GM19463 (cell line): ENCODE measurements around the gene TYMS.
A peak's percentile ranks its signal among the peaks of the same experiment; 100 is the strongest.

Experiments
- ATAC-seq: cut with Tn5 transposase; IDR thresholded peaks from one replicate; pipeline ENCODE4 v1.9.1; 2021; ENCODE audit warnings: mild to moderate bottlenecking, moderate library complexity; ENCODE audit not compliant: unreplicated experiment

TYMS gene

DNA sequence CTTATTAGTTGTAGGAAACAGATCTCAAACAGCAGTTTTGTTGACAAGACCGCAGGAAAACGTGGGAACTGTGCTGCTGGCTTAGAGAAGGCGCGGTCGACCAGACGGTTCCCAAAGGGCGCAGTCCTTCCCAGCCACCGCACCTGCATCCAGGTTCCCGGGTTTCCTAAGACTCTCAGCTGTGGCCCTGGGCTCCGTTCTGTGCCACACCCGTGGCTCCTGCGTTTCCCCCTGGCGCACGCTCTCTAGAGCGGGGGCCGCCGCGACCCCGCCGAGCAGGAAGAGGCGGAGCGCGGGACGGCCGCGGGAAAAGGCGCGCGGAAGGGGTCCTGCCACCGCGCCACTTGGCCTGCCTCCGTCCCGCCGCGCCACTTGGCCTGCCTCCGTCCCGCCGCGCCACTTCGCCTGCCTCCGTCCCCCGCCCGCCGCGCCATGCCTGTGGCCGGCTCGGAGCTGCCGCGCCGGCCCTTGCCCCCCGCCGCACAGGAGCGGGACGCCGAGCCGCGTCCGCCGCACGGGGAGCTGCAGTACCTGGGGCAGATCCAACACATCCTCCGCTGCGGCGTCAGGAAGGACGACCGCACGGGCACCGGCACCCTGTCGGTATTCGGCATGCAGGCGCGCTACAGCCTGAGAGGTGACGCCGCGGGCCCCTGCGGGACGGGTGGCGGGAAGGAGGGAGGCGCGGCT lies at the start of gene TYMS:
Gene TYMS (plus strand): TSS at position 343 of the 690 bp plus-strand sequence. CDS start 90 bp downstream, at position 433.
- ATAC-seq = peak; percentile 54

DNA sequence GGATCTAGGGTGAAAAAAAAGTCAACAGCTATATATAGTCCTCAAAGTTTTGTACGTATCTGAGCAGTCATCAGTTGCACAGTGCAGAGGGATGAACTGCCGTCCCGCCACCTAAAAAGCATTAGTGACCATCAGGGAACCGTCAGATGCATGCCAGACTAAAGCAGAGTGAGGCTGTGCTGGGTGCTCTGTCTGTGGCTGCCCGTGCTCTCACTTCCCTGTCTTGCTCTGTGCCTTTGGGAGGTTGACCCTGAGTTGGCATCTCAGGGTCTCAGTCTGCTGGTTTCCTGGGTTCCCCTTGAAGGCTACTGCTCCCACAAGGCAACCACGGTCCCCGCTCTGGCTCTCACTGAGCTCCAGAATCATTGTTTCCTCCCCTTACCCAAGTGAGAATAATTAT lies 49.5 kb upstream of the TYMS start:
- no peak for ATAC-seq

DNA sequence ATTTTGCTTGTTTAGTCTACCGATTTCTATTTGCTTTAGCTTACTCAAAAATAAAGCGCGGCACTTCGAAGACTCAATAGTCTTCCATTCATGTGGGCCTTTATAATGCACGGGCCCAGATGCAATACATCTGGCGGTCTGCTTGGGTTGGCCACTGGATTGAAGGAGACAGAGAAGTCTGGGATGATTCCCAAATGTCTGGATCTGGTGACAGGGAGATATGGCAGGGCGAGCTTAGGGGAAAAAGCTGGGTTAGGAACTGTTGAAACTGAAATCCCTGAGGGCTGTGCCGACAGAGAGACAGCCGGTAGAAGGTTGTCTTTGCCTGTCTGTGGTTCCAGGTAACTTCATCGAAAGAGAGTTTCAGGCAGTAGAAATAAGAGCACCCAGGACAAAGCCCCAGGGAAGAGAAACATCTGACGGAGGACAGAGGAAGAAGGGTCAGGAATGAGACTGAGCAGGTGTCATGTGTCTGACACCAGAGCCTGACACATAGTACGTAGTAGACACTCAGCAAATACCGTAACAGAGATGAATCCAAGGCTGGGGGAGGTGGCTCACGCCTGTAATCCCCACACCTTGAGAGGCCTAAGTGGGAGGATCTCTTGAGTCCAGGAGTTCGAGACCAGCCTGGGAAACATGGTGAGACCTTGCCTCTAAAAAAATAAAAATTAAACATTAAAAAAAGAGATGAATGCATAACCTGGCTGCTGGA lies 47.1 kb upstream of the TYMS start:
- no peak for ATAC-seq

DNA sequence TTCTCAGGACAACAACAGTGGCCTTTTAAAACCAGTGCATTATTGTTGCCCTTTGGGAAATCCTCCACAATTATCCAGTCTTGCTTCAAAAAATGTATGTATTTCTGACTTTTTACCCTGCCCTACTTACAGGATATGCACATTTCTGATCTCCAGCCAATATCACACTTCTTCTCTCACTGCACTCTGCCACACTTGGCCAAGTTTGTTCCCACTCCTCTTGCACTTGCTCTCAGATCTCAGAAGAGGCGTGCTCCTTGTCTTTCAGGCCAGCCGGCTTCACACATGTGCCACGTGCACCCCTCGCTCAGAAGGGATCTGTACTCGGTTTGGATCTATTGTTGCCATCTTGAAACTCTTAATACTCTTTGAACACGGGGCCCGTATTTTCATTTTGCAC lies 45.3 kb upstream of the TYMS start:
- no peak for ATAC-seq

DNA sequence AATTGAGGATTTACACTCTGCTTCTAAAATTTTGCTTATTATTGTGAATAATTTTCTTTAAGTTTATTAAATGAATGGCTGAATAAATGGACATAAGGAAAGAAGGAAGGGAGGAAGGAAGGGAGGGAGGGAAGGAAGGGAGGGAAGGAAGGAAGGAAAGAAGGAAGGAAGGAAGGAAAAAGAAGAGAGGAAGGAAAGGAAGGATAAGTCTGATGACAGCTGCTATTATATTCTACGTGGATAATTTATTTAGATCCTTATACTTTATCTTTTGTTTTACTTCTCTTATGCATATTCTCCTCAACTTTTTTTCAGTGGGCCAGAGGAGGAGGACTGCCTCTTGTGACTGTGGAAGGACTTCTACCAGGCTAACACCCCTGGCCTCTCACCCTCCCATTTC lies 43.3 kb upstream of the TYMS start:
- ATAC-seq = no peak

DNA sequence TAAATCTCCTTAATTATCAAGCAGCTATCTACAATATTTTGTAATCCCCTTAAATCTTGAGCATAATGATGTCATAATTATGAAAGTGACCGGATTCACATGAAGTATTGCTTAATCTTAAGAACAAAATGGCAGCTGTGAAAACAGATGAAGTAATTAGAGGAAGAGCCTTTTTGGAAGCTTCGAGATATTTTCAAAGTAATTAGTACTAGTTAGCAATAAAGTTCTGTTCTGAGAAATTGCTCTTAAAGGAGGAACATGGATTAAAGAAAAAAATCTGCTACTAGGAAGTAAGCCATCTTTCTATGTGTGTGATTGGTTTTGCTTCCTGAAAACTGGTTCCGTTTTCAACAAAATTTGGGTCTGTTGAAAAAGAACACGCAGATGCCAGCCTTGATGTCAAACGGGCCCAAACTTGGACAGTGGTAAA lies 42.3 kb upstream of the TYMS start:
- ATAC-seq = no peak

DNA sequence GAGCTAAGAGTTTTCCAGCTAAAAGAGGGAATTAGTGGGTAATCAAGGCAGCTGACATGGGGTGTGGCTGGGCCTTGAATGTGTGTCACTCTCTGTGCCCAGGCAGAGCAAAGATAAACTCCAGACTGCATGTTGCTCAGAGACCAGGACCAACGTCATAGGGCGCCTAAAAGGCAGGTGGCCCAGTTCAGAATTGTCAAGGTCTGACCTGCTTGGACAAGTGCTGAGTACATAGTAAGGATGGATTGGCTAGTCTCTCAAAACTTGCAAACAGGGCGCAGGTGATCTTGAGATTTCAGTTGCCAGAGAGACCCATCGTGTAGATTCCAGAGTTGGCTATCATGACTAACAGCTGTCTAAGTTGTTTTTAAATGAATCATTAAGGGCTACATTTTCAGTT lies 41.7 kb upstream of the TYMS start:
- ATAC-seq = no peak

DNA sequence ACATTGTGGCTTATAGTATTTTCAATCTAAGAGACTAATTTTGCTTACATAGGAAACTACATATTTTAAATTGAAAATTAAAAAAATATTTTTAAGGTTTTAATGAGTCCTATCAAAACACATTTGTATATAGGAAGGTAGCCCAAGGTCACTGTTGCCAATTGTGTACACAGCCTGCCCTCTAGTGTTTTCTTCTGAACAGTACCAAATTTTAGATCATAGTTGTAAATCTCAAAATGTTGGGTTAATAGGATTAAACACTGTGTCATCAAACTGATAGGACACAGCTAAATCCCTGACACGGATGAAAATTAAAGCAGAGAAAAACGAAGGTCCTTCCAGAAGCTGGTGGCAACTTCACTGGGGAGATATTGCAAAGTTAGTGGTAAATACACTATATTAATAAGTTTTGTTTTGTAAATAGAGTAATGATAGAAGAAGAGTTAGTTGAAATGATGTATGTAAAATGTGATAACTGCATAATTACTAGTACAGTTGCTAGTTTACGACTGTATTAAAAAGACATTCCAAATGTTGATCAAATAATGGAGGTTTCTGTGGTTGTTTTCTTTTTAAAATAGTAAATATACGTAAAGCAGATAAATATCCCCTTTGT lies 41.0 kb upstream of the TYMS start:
- ATAC-seq = peak; percentile 54

DNA sequence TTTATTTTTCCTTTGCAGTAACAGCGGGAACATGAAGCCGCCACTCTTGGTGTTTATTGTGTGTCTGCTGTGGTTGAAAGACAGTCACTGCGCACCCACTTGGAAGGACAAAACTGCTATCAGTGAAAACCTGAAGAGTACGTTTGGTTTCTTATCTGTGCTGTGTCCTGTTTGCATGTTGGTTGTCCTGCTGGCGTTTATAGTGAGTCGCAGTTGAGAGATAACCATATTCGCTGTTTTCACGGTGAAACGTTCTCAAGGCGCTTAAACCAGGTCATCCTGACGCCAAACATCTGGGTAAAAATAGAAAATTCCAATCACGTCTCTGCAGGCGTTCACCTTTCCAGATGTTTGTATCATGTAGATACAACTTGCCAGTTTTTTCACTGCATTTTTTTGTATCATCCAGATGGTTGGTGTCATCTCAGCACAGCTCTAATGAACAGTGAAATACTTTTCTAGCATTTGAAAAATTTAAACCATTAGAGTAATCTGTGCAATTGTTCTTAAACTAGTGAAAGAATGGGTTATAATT lies 39.4 kb upstream of the TYMS start:
- no peak for ATAC-seq

DNA sequence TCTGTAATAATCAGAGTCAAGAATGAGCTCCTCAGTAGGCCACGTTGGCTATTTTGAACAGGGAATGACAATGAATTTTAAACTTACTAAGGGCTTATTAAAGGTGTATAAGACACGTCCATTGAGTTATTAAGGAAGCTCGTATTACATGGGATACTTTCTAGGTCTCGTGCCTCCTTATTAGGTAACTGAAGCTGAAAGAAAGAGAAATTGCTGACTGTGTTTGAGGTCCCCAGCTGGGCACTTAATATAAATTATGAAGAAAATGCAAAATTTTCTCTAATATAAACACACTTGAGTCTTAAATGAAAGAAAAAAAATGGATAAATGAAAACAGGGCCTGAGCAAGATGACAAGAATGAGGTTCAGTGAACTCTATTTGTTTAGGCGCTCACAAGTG lies 38.8 kb upstream of the TYMS start:
- no peak for ATAC-seq

DNA sequence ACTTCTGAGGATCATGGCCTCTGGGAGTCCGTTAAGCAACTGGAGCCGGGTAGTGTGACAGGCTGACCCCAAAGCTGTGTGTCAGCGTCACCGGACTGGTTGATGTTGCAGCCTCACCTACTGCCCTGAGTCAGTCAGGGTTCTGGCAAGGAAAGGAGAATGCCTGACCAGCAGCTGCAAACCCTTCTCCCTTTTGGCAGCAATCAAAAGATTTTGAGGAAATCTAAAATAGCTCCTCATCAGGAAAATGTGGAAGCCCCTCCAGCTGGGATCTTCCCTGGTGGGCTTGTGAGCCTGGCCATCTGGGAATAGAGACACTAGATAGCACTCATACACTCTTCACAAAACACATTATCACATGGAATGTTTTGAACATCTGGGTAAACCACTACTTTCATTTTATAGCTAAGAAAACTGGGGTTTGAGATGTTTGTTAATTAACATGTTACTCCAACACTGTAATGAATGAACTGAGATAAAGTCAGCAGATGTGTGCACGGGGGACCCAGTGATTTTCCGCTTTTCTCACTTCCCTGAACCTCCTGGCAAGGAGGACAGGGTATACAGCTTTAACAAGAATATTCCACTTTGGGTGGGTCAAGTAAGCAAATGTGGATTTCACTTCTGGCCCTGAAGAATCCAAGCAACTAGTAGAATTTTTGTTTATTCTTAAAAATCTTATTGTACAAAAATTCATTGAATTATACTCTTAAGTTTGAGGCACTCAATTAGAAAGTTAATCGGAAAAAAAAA lies 36.0 kb upstream of the TYMS start:
- ATAC-seq = no peak

DNA sequence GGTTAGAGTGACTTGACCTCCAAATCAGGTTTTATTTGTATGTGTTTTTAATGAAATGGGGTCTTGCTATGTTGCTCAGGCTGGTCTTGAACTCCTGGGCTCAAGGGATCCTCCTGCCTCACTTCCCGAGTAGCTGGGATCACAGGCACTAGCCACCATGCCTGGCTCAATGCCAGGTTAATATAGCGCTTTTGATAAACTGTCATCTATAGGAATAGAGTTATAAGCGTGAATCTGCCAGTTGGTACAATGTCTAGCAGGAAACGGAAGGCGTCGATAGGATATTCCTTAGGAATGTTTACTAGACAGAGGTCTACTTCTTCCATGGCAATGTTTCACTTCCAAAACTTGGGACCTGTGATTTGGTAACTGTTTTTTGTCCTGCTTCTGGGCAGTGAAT lies 35.2 kb upstream of the TYMS start:
- no peak for ATAC-seq

DNA sequence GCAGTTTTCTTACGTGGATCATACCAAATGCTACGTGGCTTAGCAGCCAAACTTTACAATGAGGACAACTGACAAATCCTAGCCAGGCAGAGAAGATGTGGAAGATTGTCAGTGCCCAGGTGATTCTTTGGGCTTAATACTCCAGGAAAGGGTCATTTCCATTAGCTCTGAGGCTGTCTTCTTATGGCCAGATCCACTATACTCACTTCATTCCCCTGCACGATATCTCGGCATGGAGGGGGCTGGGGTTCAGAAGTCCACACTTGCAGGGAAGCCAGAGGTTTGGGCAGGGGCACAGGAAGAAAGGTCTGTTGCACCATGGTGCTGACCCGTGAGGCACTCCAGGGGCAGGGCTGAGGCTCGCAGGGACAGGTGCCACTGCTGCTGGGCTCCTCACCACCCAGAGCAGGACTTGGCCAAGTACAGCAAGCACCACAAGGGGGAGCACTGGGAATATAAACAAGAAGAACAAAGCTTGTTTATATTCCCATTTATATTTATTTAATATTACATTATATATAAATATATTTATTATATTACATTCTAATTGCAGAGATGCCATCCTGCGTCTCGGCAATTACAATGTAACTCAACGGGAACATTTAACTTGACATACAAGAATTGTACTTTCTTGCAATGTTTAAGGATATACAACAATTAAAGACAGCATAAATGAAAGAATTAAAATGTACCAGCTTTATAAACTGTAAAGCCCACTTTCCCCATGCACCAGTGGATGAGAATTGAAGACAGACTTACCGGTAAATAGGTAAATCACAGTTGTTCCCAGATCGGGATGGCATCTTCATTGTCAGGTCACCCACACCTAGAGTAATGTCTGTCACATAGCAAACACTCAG lies 33.5 kb upstream of the TYMS start:
- ATAC-seq = peak; percentile 69

DNA sequence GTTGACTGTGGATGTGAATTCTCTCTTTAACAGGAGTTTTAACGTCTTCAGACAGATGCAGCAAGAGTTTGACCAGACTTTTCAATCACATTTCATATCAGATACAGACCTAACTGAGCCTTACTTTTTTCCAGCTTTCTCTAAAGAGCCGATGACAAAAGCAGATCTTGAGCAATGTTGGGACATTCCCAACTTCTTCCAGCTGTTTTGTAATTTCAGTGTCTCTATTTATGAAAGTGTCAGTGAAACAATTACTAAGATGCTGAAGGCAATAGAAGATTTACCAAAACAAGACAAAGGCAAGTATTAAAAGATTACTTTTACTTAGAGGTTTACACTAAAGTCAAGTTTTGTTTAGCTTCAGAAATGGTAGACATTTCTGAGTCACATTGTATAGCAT lies 30.2 kb upstream of the TYMS start:
- no peak for ATAC-seq

DNA sequence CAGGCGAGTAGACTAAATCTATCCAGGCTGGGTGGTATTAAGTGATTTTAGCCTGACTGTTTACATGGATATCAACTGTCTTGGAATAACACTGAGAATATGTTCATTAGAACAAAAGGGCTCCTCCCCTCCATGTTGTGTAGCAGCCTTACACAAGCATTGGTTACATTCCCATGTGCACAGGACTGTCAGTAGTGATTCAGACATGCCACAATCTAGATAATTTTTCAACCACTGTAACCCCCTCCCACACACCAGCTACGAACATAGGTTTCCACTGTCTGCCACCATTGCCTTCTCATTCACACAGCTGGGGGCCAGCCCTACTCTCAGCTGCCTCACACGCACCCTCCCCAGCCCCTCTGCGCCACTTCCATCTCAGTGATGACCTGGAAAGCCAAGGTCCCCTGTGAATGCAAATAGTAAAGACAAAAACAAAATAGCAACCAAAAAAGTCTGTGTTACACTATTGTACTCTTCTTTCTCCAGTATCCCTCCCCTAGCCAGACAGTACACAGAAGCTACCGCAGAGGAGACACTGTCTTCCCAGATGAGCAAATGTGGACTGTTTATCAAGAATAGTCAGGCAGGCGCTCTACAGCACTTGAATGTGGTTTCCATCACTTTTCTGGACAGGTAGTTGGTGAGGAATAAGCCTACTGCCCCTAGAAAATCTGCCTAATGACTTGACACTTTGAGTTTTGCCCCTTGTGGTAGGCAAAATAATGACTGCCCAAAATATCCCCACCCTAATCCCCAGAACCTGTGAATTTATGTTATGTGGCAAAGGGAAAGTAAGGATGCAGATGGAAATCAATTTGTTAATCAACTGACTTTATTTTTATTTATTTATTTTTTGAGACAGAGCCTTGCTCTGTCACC lies 27.9 kb upstream of the TYMS start:
- ATAC-seq = no peak

DNA sequence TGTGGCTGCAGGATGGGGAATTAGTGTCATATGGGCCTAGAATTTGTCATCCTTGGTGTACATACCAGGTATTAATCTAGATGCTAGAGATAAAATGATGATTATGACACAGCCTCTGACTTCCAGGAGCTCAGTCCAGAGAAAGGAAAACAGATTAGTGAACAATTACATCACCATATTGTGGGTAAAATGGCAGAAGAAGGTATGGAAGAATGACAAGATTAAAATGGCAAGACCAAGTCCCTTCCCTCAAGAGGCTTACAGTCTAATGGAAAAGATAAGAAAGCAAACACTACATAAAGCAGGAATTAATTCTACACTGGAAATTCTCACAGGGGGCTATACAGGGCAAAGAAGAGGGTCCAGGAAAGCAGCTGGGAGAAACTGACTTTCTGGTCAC lies 25.9 kb upstream of the TYMS start:
- no peak for ATAC-seq

DNA sequence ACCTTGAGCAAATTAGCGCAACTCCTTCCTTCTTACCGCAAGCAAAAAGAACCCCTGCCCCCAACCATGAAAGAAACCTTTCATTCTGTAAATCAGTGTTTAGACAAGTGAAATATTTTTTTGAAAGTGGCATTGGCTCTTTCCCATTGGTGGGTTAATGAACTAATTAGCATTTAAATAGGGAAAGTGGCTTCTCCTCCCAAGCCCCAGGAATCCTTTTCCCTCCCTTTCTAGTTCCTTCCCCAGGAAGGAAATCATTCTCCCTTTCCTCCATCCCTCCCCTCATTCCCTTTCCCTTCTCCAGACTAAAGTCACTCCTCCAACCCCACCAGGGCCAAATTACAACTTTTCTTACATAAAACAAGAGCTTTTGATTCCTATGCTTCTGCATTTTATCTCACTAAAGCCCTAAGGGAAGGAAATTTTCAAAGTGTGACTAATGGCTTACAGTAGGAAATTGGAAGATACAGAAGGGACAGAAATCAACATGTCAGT lies 22.9 kb upstream of the TYMS start:
- no peak for ATAC-seq

DNA sequence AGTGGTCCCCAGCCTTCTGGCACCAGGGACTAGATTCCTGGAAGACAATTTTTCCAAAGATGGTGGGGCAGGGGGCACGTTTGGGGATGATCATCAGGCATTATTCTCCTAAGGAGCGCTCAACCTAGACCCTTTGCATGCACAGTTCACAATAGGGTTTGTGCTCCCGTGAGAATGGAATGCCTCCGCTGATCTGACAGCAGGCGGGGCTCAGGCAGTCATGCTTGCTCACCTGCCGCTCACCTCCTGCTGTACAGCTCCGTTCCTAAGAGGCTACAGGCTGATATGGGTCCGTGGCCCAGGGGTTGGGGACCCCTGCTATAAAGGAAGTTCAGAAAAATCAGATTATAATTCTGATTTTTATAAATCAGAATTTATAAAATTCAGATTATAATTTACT lies 22.3 kb upstream of the TYMS start:
- no peak for ATAC-seq

DNA sequence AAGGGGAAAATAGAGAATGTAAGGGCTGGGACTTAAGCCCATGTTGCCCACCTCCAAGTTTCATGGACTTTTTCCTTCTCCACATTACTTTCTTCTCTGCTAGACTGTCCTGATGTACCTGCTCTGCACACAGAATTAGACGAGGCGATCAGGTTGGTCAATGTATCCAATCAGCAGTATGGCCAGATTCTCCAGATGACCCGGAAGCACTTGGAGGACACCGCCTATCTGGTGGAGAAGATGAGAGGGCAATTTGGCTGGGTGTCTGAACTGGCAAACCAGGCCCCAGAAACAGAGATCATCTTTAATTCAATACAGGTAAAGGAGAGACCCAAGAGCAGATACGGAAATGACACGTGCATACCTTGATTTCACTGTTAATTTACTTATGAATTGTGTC lies 16.2 kb upstream of the TYMS start:
- no peak for ATAC-seq
